ENCODE data around the gene PPP4R4. TPM values are rescaled to one million over a fixed set of nuclear protein-coding genes. Genes with fewer than 3 reads are reported as not detected.
"Not testable (repeated sequence)": the region's sequence is repeated elsewhere in the genome, so short reads cannot be mapped to it uniquely, and the experiment has no call there.

The PPP4R4 gene
- total RNA-seq, 1 donor from 2014 or later, result not detected

DNA sequence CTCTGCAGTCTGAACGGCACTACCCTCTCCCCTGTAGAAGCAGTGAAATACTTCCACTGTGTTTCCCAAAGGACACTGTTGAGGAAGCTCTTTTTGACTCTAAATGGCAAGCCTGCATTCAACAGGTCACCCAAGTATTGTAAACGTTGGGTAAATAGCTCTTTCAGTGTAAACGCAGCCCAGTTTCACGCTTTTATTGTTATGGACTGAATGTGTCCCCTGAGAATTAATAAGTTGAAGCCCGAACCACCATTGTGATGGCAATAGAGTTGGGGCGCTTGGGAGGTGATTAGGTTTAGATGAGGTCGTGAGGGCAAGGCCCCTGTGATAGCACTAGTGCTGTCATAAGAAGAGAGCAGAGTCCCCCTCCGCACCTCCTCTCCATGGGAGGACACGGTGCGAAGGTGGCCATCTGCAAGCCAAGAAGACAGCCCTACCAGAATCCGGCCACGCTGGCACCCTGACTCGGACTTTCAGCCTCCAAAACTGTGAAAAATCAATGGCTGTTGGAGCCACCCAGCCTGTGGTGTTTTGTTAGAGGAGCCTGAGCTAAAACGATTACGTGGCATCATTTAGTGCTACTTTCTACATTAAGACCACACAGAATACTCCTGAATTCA, 117.9 kb downstream of the PPP4R4 start:
- peaks cover 11% of the 10 kb centered on the region for H3K9me3 Mint-ChIP-seq (ENCODE audit: unreplicated experiment)
- no peak for DNase-seq (ENCODE audit: extremely low spot score, unreplicated experiment)
- TF ChIP-seq, protein P1, sequence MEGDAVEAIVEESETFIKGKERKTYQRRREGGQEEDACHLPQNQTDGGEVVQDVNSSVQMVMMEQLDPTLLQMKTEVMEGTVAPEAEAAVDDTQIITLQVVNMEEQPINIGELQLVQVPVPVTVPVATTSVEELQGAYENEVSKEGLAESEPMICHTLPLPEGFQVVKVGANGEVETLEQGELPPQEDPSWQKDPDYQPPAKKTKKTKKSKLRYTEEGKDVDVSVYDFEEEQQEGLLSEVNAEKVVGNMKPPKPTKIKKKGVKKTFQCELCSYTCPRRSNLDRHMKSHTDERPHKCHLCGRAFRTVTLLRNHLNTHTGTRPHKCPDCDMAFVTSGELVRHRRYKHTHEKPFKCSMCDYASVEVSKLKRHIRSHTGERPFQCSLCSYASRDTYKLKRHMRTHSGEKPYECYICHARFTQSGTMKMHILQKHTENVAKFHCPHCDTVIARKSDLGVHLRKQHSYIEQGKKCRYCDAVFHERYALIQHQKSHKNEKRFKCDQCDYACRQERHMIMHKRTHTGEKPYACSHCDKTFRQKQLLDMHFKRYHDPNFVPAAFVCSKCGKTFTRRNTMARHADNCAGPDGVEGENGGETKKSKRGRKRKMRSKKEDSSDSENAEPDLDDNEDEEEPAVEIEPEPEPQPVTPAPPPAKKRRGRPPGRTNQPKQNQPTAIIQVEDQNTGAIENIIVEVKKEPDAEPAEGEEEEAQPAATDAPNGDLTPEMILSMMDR (IDR thresholded peaks at IDR 0.05), result no peak
- H3K27ac Mint-ChIP-seq (ENCODE audit: unreplicated experiment), result no peak overlapping the region
- H3K27me3 Mint-ChIP-seq (ENCODE audit: unreplicated experiment), result no peaks in the 10 kb centered on the region
- no peak overlapping the region for H3K4me3 Mint-ChIP-seq (ENCODE audit: unreplicated experiment)
- no peaks in the 10 kb centered on the region for H3K4me1 Mint-ChIP-seq (ENCODE audit: unreplicated experiment)
- no peaks in the 10 kb centered on the region for H3K36me3 Mint-ChIP-seq (ENCODE audit: unreplicated experiment)

DNA sequence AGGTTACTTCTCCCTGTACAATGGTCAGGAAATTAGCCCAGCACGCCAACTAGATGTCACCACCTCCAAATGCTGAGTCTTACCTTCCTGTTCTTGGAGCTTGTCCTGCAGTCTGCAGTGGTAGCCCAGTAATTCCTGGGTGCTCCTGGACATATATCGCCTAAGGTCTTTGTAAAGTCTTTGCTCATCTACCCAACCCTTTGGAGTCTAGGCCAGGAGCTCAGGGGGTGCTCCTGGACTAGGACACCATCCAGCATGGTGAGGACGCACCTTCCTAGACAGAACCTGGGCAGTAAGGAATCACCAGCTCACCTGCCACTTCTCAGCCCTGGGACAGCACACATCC, 118.4 kb downstream of the PPP4R4 start:
- no peak overlapping the region for H3K27ac Mint-ChIP-seq (ENCODE audit: unreplicated experiment)
- no peaks in the 10 kb centered on the region for H3K4me1 Mint-ChIP-seq (ENCODE audit: unreplicated experiment)
- no peaks in the 10 kb centered on the region for H3K27me3 Mint-ChIP-seq (ENCODE audit: unreplicated experiment)
- no peak overlapping the region for H3K4me3 Mint-ChIP-seq (ENCODE audit: unreplicated experiment)
- H3K9me3 Mint-ChIP-seq (ENCODE audit: unreplicated experiment), result peaks cover 11% of the 10 kb centered on the region
- H3K36me3 Mint-ChIP-seq (ENCODE audit: unreplicated experiment), result no peaks in the 10 kb centered on the region
- TF ChIP-seq, protein P1 (IDR thresholded peaks at IDR 0.05), result no peak
- DNase-seq (ENCODE audit: extremely low spot score, unreplicated experiment), result no peak

DNA sequence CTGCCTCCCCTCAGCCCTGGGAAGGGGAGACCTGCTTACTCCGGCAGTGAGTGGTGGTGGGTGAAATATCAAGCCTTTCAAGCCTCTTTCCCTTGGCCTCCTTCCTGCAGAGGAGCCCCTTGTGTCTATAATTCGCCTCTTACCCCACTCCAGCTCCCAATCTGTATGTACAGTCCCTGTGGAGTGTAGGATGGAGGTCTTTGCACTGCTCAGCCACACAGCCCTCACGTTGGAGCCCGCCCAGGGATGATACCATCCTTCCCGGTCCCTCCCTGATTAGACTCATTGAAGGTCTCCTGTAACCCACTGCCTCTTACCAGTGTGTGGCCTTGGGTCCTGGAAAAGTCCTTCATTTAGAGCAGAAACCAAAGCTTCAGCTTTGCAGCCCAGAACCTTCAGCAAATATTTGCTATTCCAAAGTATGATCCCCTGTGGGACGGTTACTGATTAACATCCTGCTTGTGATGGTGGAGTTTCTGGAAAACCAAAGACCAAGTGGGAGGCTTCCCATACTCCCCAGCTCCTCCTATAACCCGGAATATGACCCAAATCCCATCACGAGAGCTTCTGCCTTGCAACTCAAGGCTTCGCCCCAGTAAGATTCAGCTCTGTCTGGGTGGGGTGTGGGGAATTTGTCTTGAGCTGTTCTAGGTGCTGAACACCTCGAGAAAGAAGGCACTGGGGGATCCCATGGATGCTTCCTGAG, 118.9 kb downstream of the PPP4R4 start, which contains the start of gene SERPINA10:
SERPINA10 (minus strand) TSS at position 397 of the 706 bp plus-strand sequence. CDS start 2,675 bp downstream, outside the sequence.
- DNase-seq (ENCODE audit: extremely low spot score, unreplicated experiment), result no peak
- peaks cover 6% of the 10 kb centered on the region for H3K9me3 Mint-ChIP-seq (ENCODE audit: unreplicated experiment)
- no peaks in the 10 kb centered on the region for H3K4me1 Mint-ChIP-seq (ENCODE audit: unreplicated experiment)
- no peaks in the 10 kb centered on the region for H3K27me3 Mint-ChIP-seq (ENCODE audit: unreplicated experiment)
- no peak within 1 kb of the TSS for H3K4me3 Mint-ChIP-seq (ENCODE audit: unreplicated experiment)
- H3K27ac Mint-ChIP-seq (ENCODE audit: unreplicated experiment), result no peak within 1 kb of the TSS
- no peaks in the 10 kb centered on the region for H3K36me3 Mint-ChIP-seq (ENCODE audit: unreplicated experiment)
- TF ChIP-seq, protein P1 (IDR thresholded peaks at IDR 0.05), result no peak

DNA sequence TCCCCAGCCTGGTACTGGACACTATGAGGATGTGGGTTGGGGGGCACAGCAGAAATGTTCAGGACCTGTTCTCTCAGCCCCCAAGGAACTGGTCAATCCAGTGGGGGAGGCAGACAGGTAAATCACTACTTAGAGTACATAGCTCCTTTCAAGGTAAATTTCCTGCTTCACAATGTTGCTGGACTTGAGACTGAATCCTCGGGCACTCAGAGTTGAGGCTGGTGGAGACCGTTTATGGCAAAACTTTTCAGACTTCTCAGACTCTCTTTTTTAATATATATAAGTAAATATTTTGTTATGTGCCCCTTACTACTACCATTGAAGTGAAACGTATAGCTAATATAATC, 119.4 kb downstream of the PPP4R4 start:
- Mint-ChIP-seq H3K4me3 (ENCODE audit: unreplicated experiment) (no peak overlapping the region), H3K4me1 (ENCODE audit: unreplicated experiment) (no peaks in the 10 kb centered on the region), H3K36me3 (ENCODE audit: unreplicated experiment) (no peaks in the 10 kb centered on the region), H3K27ac (ENCODE audit: unreplicated experiment) (no peak overlapping the region), H3K9me3 (ENCODE audit: unreplicated experiment) (peaks cover 6% of the 10 kb centered on the region), H3K27me3 (ENCODE audit: unreplicated experiment) (no peaks in the 10 kb centered on the region)
- TF ChIP-seq, protein P1 (IDR thresholded peaks at IDR 0.05), result no peak
- DNase-seq (ENCODE audit: extremely low spot score, unreplicated experiment), result no peak

DNA sequence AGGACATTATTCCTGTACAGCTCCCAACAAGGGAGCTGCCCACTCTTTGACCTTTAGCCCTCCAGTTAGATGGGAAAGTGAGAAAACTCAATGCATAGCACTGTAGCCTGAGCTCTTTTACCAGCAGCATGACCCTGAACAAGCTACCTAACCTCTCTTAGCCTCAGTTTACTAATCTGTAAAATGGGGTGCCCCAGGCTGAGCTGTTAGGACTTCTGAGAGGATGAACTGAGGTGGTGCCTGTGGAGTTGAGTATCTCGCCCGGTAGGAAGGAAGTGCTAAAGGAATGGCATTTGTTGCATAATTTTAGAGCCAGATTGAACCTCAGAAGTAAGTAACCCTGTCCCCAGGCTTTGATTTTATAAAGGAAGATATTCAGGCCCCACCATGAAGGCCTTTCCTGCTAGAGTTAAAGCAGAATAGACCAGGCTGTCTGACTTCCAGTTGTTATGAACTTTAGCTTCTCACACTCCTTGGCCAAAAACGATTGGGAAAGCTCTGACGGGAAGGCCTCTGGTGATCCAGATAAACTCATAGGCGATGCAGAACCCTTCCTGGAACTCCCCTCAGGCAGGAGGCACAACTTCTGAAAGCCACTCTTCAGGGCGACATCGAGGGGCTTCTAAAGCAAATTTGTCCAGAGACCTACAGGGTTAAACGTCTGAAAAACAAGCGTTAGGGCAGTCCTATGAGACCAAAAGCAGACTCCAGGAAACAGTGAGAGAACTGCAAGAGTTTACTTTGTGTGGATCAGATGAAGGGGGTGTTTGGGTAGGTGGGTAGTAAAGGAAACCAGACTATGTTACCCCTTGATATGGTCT, 121.4 kb downstream of the PPP4R4 start:
- H3K36me3 Mint-ChIP-seq (ENCODE audit: unreplicated experiment), result no peaks in the 10 kb centered on the region
- DNase-seq (ENCODE audit: extremely low spot score, unreplicated experiment), result peak; percentile 60
- no peak overlapping the region for H3K27ac Mint-ChIP-seq (ENCODE audit: unreplicated experiment)
- H3K4me1 Mint-ChIP-seq (ENCODE audit: unreplicated experiment), result no peaks in the 10 kb centered on the region
- TF ChIP-seq, protein P1 (IDR thresholded peaks at IDR 0.05), result no peak
- peaks cover 11% of the 10 kb centered on the region for H3K9me3 Mint-ChIP-seq (ENCODE audit: unreplicated experiment)
- no peaks in the 10 kb centered on the region for H3K27me3 Mint-ChIP-seq (ENCODE audit: unreplicated experiment)
- H3K4me3 Mint-ChIP-seq (ENCODE audit: unreplicated experiment), result no peak overlapping the region

DNA sequence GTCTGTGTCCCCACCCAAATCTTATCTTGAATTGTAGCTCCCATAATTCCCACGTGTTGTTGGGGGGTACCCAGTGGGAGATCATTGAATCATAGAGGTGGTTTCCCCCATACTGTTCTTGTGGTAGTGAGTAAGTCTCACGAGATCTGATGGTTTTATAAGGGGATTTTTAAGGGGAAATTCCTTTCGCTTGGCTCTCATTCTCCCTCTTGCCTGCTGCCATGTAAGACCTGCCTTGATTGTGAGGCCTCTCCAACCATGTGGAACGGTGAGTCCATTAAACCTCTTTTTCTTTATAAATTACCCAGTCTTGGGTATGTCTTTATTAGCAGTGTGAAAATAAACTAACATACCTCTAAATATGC, 122.0 kb downstream of the PPP4R4 start:
- peak; percentile 13 for DNase-seq (ENCODE audit: extremely low spot score, unreplicated experiment)
- H3K27ac Mint-ChIP-seq (ENCODE audit: unreplicated experiment); H3K4me3 Mint-ChIP-seq (ENCODE audit: unreplicated experiment); H3K27me3 Mint-ChIP-seq (ENCODE audit: unreplicated experiment); H3K36me3 Mint-ChIP-seq (ENCODE audit: unreplicated experiment); H3K4me1 Mint-ChIP-seq (ENCODE audit: unreplicated experiment): not testable (repeated sequence)
- H3K9me3 Mint-ChIP-seq (ENCODE audit: unreplicated experiment), result peaks cover 11% of the 10 kb centered on the region
